Natural killer cell (primary cell): ENCODE data around the gene MALRD1. TPM values are rescaled to one million over a fixed set of nuclear protein-coding genes. Genes with fewer than 3 reads are reported as not detected.

Experiments used
- ATAC-seq, 3 donors: fragments of 150-1000 bp in 2 of 3; fragments of 200-7000 bp in 1 of 3; cut with Tn5 transposase; 1 replicate in 1 of 3; 2 replicates in 2 of 3; pipeline ENCODE4 v1.10.0; 2021; ENCODE audit warnings: mild to moderate bottlenecking in 2 of 3, moderate library complexity in 2 of 3
- DNase-seq, 2 donors: peaks; one replicate each; pipeline versions ENCODE4 v3.0.0 to v3.0.0-alpha.2; 2013 to 2021; ENCODE audit warnings: mixed read lengths in 1 of 2
- H3K27ac ChIP-seq: one replicate; pipeline ENCODE4 v1.5.1; 2013; ENCODE audit warnings: mild to moderate bottlenecking, low read length
- H3K27me3 ChIP-seq: one replicate; pipeline ENCODE4 v1.6.1; 2013; ENCODE audit warnings: low read length; ENCODE audit not compliant: control insufficient read depth, insufficient read depth
- H3K36me3 ChIP-seq: one replicate; pipeline ENCODE4 v1.6.1; 2013; ENCODE audit warnings: low read length; ENCODE audit not compliant: control insufficient read depth, insufficient read depth
- H3K4me1 ChIP-seq: one replicate; pipeline ENCODE4 v1.6.1; 2013; ENCODE audit warnings: low read length; ENCODE audit not compliant: control insufficient read depth, insufficient read depth
- H3K4me3 ChIP-seq: one replicate; pipeline ENCODE4 v1.5.1; 2013; ENCODE audit warnings: low read length
- H3K9me3 ChIP-seq: one replicate; pipeline ENCODE4 v1.6.1; 2013; ENCODE audit warnings: low read length; ENCODE audit not compliant: control insufficient read depth, insufficient read depth
- H3K27ac Mint-ChIP-seq, 2 donors: one replicate each; pipeline ENCODE4 v1.8.0; 2022; ENCODE audit warnings: mild to moderate bottlenecking in 2 of 2, mixed read lengths in 2 of 2, moderate library complexity in 1 of 2
- H3K27me3 Mint-ChIP-seq, 2 donors: one replicate each; pipeline ENCODE4 v1.8.0; 2022; ENCODE audit warnings: low read depth in 2 of 2, mixed read lengths in 2 of 2
- H3K36me3 Mint-ChIP-seq: one replicate; pipeline ENCODE4 v1.8.0; 2022; ENCODE audit warnings: mixed read lengths
- H3K4me1 Mint-ChIP-seq, 2 donors: one replicate each; pipeline ENCODE4 v1.8.0; 2022; ENCODE audit warnings: mixed read lengths in 2 of 2
- H3K4me3 Mint-ChIP-seq: one replicate; pipeline ENCODE4 v1.8.0; 2022; ENCODE audit warnings: mild to moderate bottlenecking, moderate library complexity, mixed read lengths
- H3K9me3 Mint-ChIP-seq, 2 donors: one replicate each; pipeline ENCODE4 v1.8.0; 2022; ENCODE audit warnings: mixed read lengths in 2 of 2
- CTCF ChIP-seq: fragments of 200-600 bp; IDR thresholded peaks from one replicate; pipeline ENCODE4 v1.8.0; 2022; ENCODE audit warnings: antibody characterized with exemption
- WGBS: methylation state at CpG from one replicate; pipeline ENCODE4 v1.1.7; 2013; ENCODE audit warnings: missing lambda C conversion rate; ENCODE audit not compliant: insufficient coverage; 5-methylcytosine and 5-hydroxymethylcytosine counted together
- intact Hi-C: fragments of 100-400 bp; cut with micrococcal nuclease; formaldehyde crosslinking; loops from one replicate; pipeline ENCODE4 v1.14.2; 2022
- total RNA-seq, 4 donors: library from RNA; stranded (reverse); fragments of 120-200 nt in 1 of 4; gene quantifications; one replicate each; pipeline versions ENCODE4 v1.2.3 to v1.2.4, GENCODE V29; 2013 to 2022

The MALRD1 gene
- total RNA-seq, 3 donors from 2014 or later (not counting 1 experiment from before 2014, with no cell fraction given): not detected

GRCh38 chr10:19699299-19699698 is 650.7 kb downstream of the MALRD1 start:
- Mint-ChIP-seq H3K27ac (no peak overlapping the region), H3K9me3 (no peaks in the 10 kb centered on the region), H3K27me3 (peaks cover 0 to 6% of the 10 kb centered on the region in 2 donors), H3K36me3 (no peaks in the 10 kb centered on the region), H3K4me3 (no peak overlapping the region), H3K4me1 (no peaks in the 10 kb centered on the region)
- no peak overlapping the region for H3K4me3 ChIP-seq
- H3K27ac ChIP-seq: no peak overlapping the region
- no peak for TF ChIP-seq CTCF
- no peaks in the 10 kb centered on the region for H3K36me3 ChIP-seq
- ATAC-seq (no peak), DNase-seq (no peak)
- H3K9me3 ChIP-seq: no peaks in the 10 kb centered on the region
- 91% methylated on average over 3 of the region's 3 CpGs for WGBS
- intact Hi-C loops: no loop called here
- H3K27me3 ChIP-seq: no peaks in the 10 kb centered on the region
- no peaks in the 10 kb centered on the region for H3K4me1 ChIP-seq

- DNase-seq (no peak), ATAC-seq (no peak)
- TF ChIP-seq CTCF: no peak
- WGBS: 90% methylated on average over 3 of the region's 4 CpGs
- no peak overlapping the region for H3K27ac ChIP-seq
- Mint-ChIP-seq H3K9me3 (no peaks in the 10 kb centered on the region), H3K4me1 (no peaks in the 10 kb centered on the region), H3K4me3 (no peak overlapping the region), H3K27ac (no peak overlapping the region), H3K27me3 (peaks cover 0 to 6% of the 10 kb centered on the region in 2 donors), H3K36me3 (no peaks in the 10 kb centered on the region)
- H3K4me3 ChIP-seq: no peak overlapping the region
- no peaks in the 10 kb centered on the region for H3K36me3 ChIP-seq
- no peaks in the 10 kb centered on the region for H3K27me3 ChIP-seq
- no peaks in the 10 kb centered on the region for H3K9me3 ChIP-seq
- intact Hi-C loops: no loop called here
- H3K4me1 ChIP-seq: no peaks in the 10 kb centered on the region
Observed at GRCh38 chr10:19701427-19702052, 652.9 kb downstream of the MALRD1 start.

DNA sequence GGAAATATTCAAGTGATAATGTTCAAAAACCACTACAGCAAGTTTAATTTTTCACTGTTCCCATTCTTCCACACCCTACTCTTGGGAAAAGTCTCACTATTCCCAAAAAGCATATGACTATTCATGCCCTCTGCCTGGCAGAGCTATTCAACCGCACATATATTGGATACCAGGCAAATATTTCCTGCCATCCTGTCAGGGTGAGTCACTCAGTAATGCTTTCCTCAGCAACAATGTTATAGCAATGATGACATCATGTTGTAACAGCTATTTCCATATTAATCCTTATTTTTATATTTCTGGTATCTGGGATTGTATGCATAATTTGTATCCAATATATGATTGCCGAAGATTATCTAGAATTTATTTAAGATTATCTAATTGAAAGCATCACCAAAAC is 653.6 kb downstream of the MALRD1 start:
- H3K27ac ChIP-seq: no peak overlapping the region
- no peak for DNase-seq
- ATAC-seq: no peak
- intact Hi-C loops: no loop called here
- H3K36me3 ChIP-seq: no peaks in the 10 kb centered on the region
- no peaks in the 10 kb centered on the region for H3K36me3 Mint-ChIP-seq
- H3K9me3 ChIP-seq: no peaks in the 10 kb centered on the region
- no peak overlapping the region for H3K4me3 ChIP-seq
- no peak overlapping the region for H3K27ac Mint-ChIP-seq
- H3K4me3 Mint-ChIP-seq: no peak overlapping the region
- H3K27me3 Mint-ChIP-seq: peaks cover 0 to 6% of the 10 kb centered on the region in 2 donors
- WGBS: 96% methylated on average over 1 of the region's 2 CpGs
- peaks cover 0 to 4% of the 10 kb centered on the region in 2 donors for H3K9me3 Mint-ChIP-seq
- no peak for TF ChIP-seq CTCF
- H3K4me1 ChIP-seq: no peaks in the 10 kb centered on the region
- H3K27me3 ChIP-seq: no peaks in the 10 kb centered on the region
- H3K4me1 Mint-ChIP-seq: no peaks in the 10 kb centered on the region

- DNase-seq (no peak), ATAC-seq (no peak)
- 80% methylated on average over 1 of the region's 2 CpGs for WGBS
- Mint-ChIP-seq H3K4me3 (no peak overlapping the region), H3K27me3 (peaks cover 0 to 3% of the 10 kb centered on the region in 2 donors), H3K4me1 (no peaks in the 10 kb centered on the region), H3K27ac (no peak overlapping the region), H3K36me3 (no peaks in the 10 kb centered on the region), H3K9me3 (peaks cover 0 to 5% of the 10 kb centered on the region in 2 donors)
- Histone ChIP-seq H3K27me3 (no peaks in the 10 kb centered on the region), H3K4me1 (no peaks in the 10 kb centered on the region), H3K4me3 (no peak overlapping the region), H3K9me3 (no peaks in the 10 kb centered on the region), H3K36me3 (no peaks in the 10 kb centered on the region), H3K27ac (no peak overlapping the region)
- intact Hi-C loops: no loop called here
- TF ChIP-seq CTCF: no peak
Observed at GRCh38 chr10:19704544-19704943, 655.9 kb downstream of the MALRD1 start.
